Vagina (tissue), 2 donors: ENCODE data around the gene DIAPH2.

ENCODE experiments used
- CTCF ChIP-seq, 3 experiments: fragments of 450-650 bp in 2 of 3; fragments of 200-600 bp in 1 of 3; sonication (generic) in 1 of 3; IDR thresholded peaks; one replicate each; pipeline ENCODE4 v1.5.1; 2017 to 2019; ENCODE audit warnings: antibody characterized with exemption in 3 of 3, mild to moderate bottlenecking in 2 of 3, moderate library complexity in 2 of 3
- POLR2AphosphoS5 ChIP-seq, 2 donors: sonication (generic); formaldehyde crosslinking; IDR thresholded peaks; one replicate each; pipeline ENCODE4 v1.9.0; 2017; ENCODE audit warnings: antibody characterized with exemption in 2 of 2, mild to moderate bottlenecking in 2 of 2, low read depth in 1 of 2; ENCODE audit not compliant: insufficient read depth in 1 of 2

- TF ChIP-seq CTCF (IDR thresholded peaks at IDR 0.05) = no peak
- no peak for TF ChIP-seq POLR2AphosphoS5 (IDR thresholded peaks at IDR 0.05; ENCODE audit: insufficient read depth in 1 of 2, low read depth in 1 of 2)
Measured at GRCh38 chrX:97479106-97479890, 794.7 kb downstream of the DIAPH2 start.
